Lower leg skin (tissue), 3 donors: ENCODE results near the gene SETD3.

ENCODE experiments used
- POLR2A ChIP-seq, 2 donors: fragments of 450-650 bp; IDR thresholded peaks; one replicate each; pipeline ENCODE4 v1.6.1; 2016 to 2017; ENCODE audit warnings: antibody characterized with exemption in 2 of 2, mild to moderate bottlenecking in 1 of 2, moderate library complexity in 1 of 2
- TF ChIP-seq, protein P1 (sequence below), 3 donors: fragments of 450-650 bp; IDR thresholded peaks; one replicate each; pipeline ENCODE4 v1.5.1; 2016; ENCODE audit warnings: antibody characterized with exemption in 3 of 3, mild to moderate bottlenecking in 3 of 3, moderate library complexity in 2 of 3

- TF ChIP-seq, protein P1, sequence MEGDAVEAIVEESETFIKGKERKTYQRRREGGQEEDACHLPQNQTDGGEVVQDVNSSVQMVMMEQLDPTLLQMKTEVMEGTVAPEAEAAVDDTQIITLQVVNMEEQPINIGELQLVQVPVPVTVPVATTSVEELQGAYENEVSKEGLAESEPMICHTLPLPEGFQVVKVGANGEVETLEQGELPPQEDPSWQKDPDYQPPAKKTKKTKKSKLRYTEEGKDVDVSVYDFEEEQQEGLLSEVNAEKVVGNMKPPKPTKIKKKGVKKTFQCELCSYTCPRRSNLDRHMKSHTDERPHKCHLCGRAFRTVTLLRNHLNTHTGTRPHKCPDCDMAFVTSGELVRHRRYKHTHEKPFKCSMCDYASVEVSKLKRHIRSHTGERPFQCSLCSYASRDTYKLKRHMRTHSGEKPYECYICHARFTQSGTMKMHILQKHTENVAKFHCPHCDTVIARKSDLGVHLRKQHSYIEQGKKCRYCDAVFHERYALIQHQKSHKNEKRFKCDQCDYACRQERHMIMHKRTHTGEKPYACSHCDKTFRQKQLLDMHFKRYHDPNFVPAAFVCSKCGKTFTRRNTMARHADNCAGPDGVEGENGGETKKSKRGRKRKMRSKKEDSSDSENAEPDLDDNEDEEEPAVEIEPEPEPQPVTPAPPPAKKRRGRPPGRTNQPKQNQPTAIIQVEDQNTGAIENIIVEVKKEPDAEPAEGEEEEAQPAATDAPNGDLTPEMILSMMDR (IDR thresholded peaks at IDR 0.05) = no peak
- no peak for TF ChIP-seq POLR2A (IDR thresholded peaks at IDR 0.05)
Measured at GRCh38 chr14:99402950-99403349, 77.7 kb downstream of the SETD3 start.
